A549 (cell line): Measurements from ENCODE around the gene SLC25A41. TPM values are rescaled to one million over a fixed set of nuclear protein-coding genes. Genes with fewer than 3 reads are reported as not detected.

Experiments
- ATAC-seq, 2 experiments: fragments of 200-7000 bp in 1 of 2; fragments of >200 bp in 1 of 2; cut with Nextera tagmentation in 1 of 2; cut with Tn5 transposase in 1 of 2; 3 replicates each; pipeline versions ENCODE4 v1.8.0 to v1.9.1; 2018 to 2020; ENCODE audit warnings: mild to moderate bottlenecking in 1 of 2, moderate library complexity in 1 of 2
- CTCF ChIA-PET: fragments of 300-600 bp; sonication (Branson Sonifier 250); formaldehyde crosslinking; extraction: SDS; loops from one replicate; lab custom pipeline; 2021; ENCODE audit warnings: antibody characterized with exemption, inconsistent platforms; lab: Yijun Ruan, JAX
- POLR2A ChIA-PET: fragments of 350-600 bp; formaldehyde crosslinking; extraction: SDS; loops from one replicate; lab custom pipeline; 2021; ENCODE audit warnings: antibody characterized with exemption, inconsistent platforms; lab: Yijun Ruan, JAX
- DNase-seq, 2 experiments: peaks; one replicate each; pipeline versions ENCODE4 v3.0.0 to v3.0.0-alpha.2; 2011 to 2016; ENCODE audit warnings: low read depth in 1 of 2, low spot score in 1 of 2
- FAIRE-seq: peaks from 2 replicates; lab custom pipeline; 2011; peaks lifted over from hg19 to GRCh38; lab: Jason Lieb, UNC
- H3K27ac ChIP-seq, 2 experiments: fragments of >200 bp; sonication (Bioruptor Twin); formaldehyde crosslinking; 3 replicates each; pipeline ENCODE4 v1.5.1; 2016 to 2017
- H3K4me1 ChIP-seq: fragments of >200 bp; sonication (Bioruptor Twin); formaldehyde crosslinking; 3 replicates; pipeline ENCODE4 v1.6.1; 2016
- H3K4me2 ChIP-seq: fragments of >200 bp; sonication (Bioruptor Twin); formaldehyde crosslinking; 3 replicates; pipeline ENCODE4 v1.6.1; 2016
- H3K4me3 ChIP-seq: fragments of >200 bp; sonication (Bioruptor Twin); formaldehyde crosslinking; 3 replicates; pipeline ENCODE4 v1.5.1; 2016
- H3K9me3 ChIP-seq: fragments of >200 bp; sonication (Bioruptor Twin); formaldehyde crosslinking; 3 replicates; pipeline ENCODE4 v1.6.1; 2016
- CBX8 ChIP-seq: fragments of 200-600 bp; sonication (generic); IDR thresholded peaks from 2 replicates; pipeline ENCODE4 v1.6.1; 2016
- CHD4 ChIP-seq: fragments of 200-600 bp; sonication (generic); IDR thresholded peaks from 2 replicates; pipeline ENCODE4 v1.6.1; 2016; ENCODE audit warnings: antibody characterized with exemption, mild to moderate bottlenecking, borderline replicate concordance
- EHMT2 ChIP-seq: fragments of 200-600 bp; sonication (generic); IDR thresholded peaks from 2 replicates; pipeline ENCODE4 v1.6.1; 2016; ENCODE audit warnings: antibody characterized with exemption, low read depth, mild to moderate bottlenecking, moderate library complexity
- ESRRA ChIP-seq: fragments of 150-350 bp; IDR thresholded peaks from 2 replicates; pipeline ENCODE4 v1.6.1; 2014; ENCODE audit warnings: mild to moderate bottlenecking, low read length, borderline replicate concordance
- FOSB ChIP-seq: fragments of 250-450 bp; sonication (Bioruptor Pico); IDR thresholded peaks from 2 replicates; pipeline ENCODE4 v1.5.0; 2020; ENCODE audit warnings: mild to moderate bottlenecking, moderate library complexity
- FOXS1 ChIP-seq: fragments of 250-450 bp; sonication (Bioruptor Pico); IDR thresholded peaks from 2 replicates; pipeline ENCODE4 v1.5.0; 2020; ENCODE audit warnings: mild to moderate bottlenecking, moderate library complexity
- HDAC2 ChIP-seq: fragments of 200-600 bp; sonication (generic); IDR thresholded peaks from 2 replicates; pipeline ENCODE4 v1.6.1; 2016
- HEYL ChIP-seq: fragments of 250-450 bp; sonication (Bioruptor Pico); IDR thresholded peaks from 2 replicates; pipeline ENCODE4 v1.8.0; 2021; ENCODE audit warnings: mild to moderate bottlenecking, moderate library complexity
- HOXB13 ChIP-seq: fragments of 250-450 bp; sonication (Bioruptor Pico); IDR thresholded peaks from 2 replicates; pipeline ENCODE4 v1.5.0; 2020; ENCODE audit warnings: low read depth, mild to moderate bottlenecking, moderate library complexity
- HOXB5 ChIP-seq: fragments of 250-450 bp; sonication (Bioruptor Pico); IDR thresholded peaks from 2 replicates; pipeline ENCODE4 v1.5.0; 2020; ENCODE audit warnings: mild to moderate bottlenecking, moderate library complexity
- JUN ChIP-seq, 2 experiments: fragments of >200 bp; sonication (Bioruptor Twin); formaldehyde crosslinking; IDR thresholded peaks; 2 replicates in 1 of 2; 3 replicates in 1 of 2; pipeline ENCODE4 v1.6.1; 2016 to 2017
- JUNB ChIP-seq: fragments of >200 bp; sonication (Bioruptor Twin); formaldehyde crosslinking; IDR thresholded peaks from 2 replicates; pipeline ENCODE4 v1.6.1; 2016
- KDM1A ChIP-seq: fragments of 200-600 bp; sonication (generic); IDR thresholded peaks from 2 replicates; pipeline ENCODE4 v1.6.1; 2016; ENCODE audit warnings: low read depth, mild to moderate bottlenecking
- MAFK ChIP-seq: fragments of 450-650 bp; IDR thresholded peaks from 2 replicates; pipeline ENCODE4 v1.6.1; 2014; ENCODE audit not compliant: partially characterized antibody
- MAX ChIP-seq: IDR thresholded peaks from 2 replicates; pipeline ENCODE4 v1.6.1; 2012
- NFE2L2 ChIP-seq: fragments of 150-350 bp; conservative IDR thresholded peaks from 2 replicates; pipeline ENCODE4 v1.6.1; 2014; ENCODE audit warnings: low read length
- NPAS2 ChIP-seq: fragments of 250-450 bp; sonication (Bioruptor Pico); IDR thresholded peaks from 2 replicates; pipeline ENCODE4 v1.8.0; 2022; ENCODE audit warnings: mild to moderate bottlenecking, moderate library complexity, borderline replicate concordance
- PBX3 ChIP-seq: IDR thresholded peaks from 2 replicates; pipeline ENCODE4 v1.6.1; 2012
- PHF8 ChIP-seq: fragments of 200-600 bp; sonication (generic); IDR thresholded peaks from 2 replicates; pipeline ENCODE4 v1.6.1; 2016; ENCODE audit warnings: low read depth, mild to moderate bottlenecking, antibody characterized with exemption, moderate library complexity, borderline replicate concordance
- POLR2AphosphoS2 ChIP-seq: conservative IDR thresholded peaks from 2 replicates; pipeline ENCODE4 v1.6.1; 2012; ENCODE audit warnings: low read length, improper control_type of control experiment, inconsistent platforms
- RFX5 ChIP-seq: fragments of 450-650 bp; IDR thresholded peaks from 2 replicates; pipeline ENCODE4 v1.7.1; 2014; ENCODE audit warnings: antibody characterized with exemption, mild to moderate bottlenecking, moderate library complexity
- SMC3 ChIP-seq: fragments of >200 bp; sonication (Bioruptor Twin); formaldehyde crosslinking; IDR thresholded peaks from 3 replicates; pipeline ENCODE4 v1.6.1; 2018; ENCODE audit warnings: inconsistent platforms
- TFCP2L1 ChIP-seq: fragments of 250-450 bp; sonication (Bioruptor Pico); IDR thresholded peaks from 2 replicates; pipeline ENCODE4 v1.5.0; 2021; ENCODE audit warnings: mild to moderate bottlenecking
- TP53 ChIP-seq: fragments of 250-450 bp; sonication (Bioruptor Pico); IDR thresholded peaks from 2 replicates; pipeline ENCODE4 v1.5.0; 2021; ENCODE audit warnings: mild to moderate bottlenecking, moderate library complexity
- ZNF302 ChIP-seq: fragments of 250-450 bp; sonication (Bioruptor Pico); IDR thresholded peaks from 2 replicates; pipeline ENCODE4 v1.9.0; 2021; ENCODE audit warnings: inconsistent platforms, mild to moderate bottlenecking, moderate library complexity
- WGBS: methylation state at CpG from one replicate; pipeline ENCODE4 v1.1.6; 2017; ENCODE audit errors: missing lambda C conversion rate; 5-methylcytosine and 5-hydroxymethylcytosine counted together
- polyA plus RNA-seq, 4 experiments: library from polyadenylated mRNA; depleted of rRNA in 3 of 4; stranded (reverse); fragments of >200 nt; fragmentation: RNase III in 1 of 4; extraction: RNeasy Plus Mini Kit Qiagen cat#74134 plus additional on column Dnase treatment in 1 of 4; gene quantifications; 2 replicates in 3 of 4; 3 replicates in 1 of 4; pipeline ENCODE4 v1.2.3, GENCODE V29; 2011 to 2017
- TF ChIP-seq, protein P1 (sequence below): fragments of 150-350 bp; IDR thresholded peaks from 2 replicates; pipeline ENCODE4 v1.6.1; 2014; ENCODE audit warnings: low read depth, mild to moderate bottlenecking, low read length
- TF ChIP-seq, protein P2 (sequence below): fragments of 250-450 bp; sonication (Bioruptor Pico); IDR thresholded peaks from 2 replicates; pipeline ENCODE4 v1.5.0; 2021; ENCODE audit warnings: mild to moderate bottlenecking, moderate library complexity, borderline replicate concordance

Gene SLC25A41
- polyA plus RNA-seq, 2 of the 4 experiments (the other 2 are of a cell fraction), result 0.09 to 0.26 TPM

GRCh38 chr19:6384381-6384780 is 49.2 kb downstream of the SLC25A41 start:
- no peaks in the 10 kb centered on the region for H3K9me3 ChIP-seq
- no peak for ATAC-seq
- H3K27ac ChIP-seq, result no peak overlapping the region
- WGBS, result 93% methylated on average over 4 of the region's 4 CpGs
- H3K4me1 ChIP-seq, result no peaks in the 10 kb centered on the region
- no peak overlapping the region for H3K4me3 ChIP-seq
- FAIRE-seq, result no peak
- CTCF ChIA-PET, result no interaction called here
- no peak for TF ChIP-seq EHMT2
- no peak for TF ChIP-seq TP53 (CRISPR knock-in tag)
- TF ChIP-seq HEYL (CRISPR knock-in tag), result no peak
- TF ChIP-seq SMC3, result no peak
- TF ChIP-seq, all 56 proteins: peak for 0
- H3K4me2 ChIP-seq, result no peak overlapping the region
- POLR2A ChIA-PET, result no interaction called here
- no peak for DNase-seq

- H3K4me3 ChIP-seq, result no peak overlapping the region
- CTCF ChIA-PET, result no interaction called here
- H3K4me1 ChIP-seq, result no peaks in the 10 kb centered on the region
- no peak for ATAC-seq
- DNase-seq, result no peak
- POLR2A ChIA-PET, result no interaction called here
- H3K27ac ChIP-seq, result no peak overlapping the region
- H3K9me3 ChIP-seq, result no peaks in the 10 kb centered on the region
- H3K4me2 ChIP-seq, result no peak overlapping the region
- WGBS, result 96% methylated on average over 19 of the region's 19 CpGs
- TF ChIP-seq FOSB, result no peak
- TF ChIP-seq HDAC2, result no peak
- no peak for TF ChIP-seq HOXB5 (CRISPR knock-in tag)
- no peak for TF ChIP-seq ZNF302
- no peak for FAIRE-seq
Measured at GRCh38 chr19:6383188-6383587, 50.4 kb downstream of the SLC25A41 start.

- CTCF ChIA-PET, result interaction anchor here (1.3 kb wide), 1 partner anchor 23 kb away, joined by 3 read pairs; no protein-coding TSS in a partner anchor
- FAIRE-seq (no peak), ATAC-seq (no peak), DNase-seq (no peak)
- H3K27ac ChIP-seq, result no peak overlapping the region
- TF ChIP-seq ESRRA (no peak), TFCP2L1 (CRISPR knock-in tag) (no peak), NFE2L2 (no peak), FOXS1 (CRISPR knock-in tag) (no peak), MAX (no peak), KDM1A (no peak), RFX5 (no peak), HOXB13 (no peak), CBX8 (no peak), HOXB5 (CRISPR knock-in tag) (no peak), JUNB (no peak), NPAS2 (no peak), ZNF302 (no peak), CHD4 (no peak), TP53 (CRISPR knock-in tag) (no peak)
- TF ChIP-seq, protein P1, sequence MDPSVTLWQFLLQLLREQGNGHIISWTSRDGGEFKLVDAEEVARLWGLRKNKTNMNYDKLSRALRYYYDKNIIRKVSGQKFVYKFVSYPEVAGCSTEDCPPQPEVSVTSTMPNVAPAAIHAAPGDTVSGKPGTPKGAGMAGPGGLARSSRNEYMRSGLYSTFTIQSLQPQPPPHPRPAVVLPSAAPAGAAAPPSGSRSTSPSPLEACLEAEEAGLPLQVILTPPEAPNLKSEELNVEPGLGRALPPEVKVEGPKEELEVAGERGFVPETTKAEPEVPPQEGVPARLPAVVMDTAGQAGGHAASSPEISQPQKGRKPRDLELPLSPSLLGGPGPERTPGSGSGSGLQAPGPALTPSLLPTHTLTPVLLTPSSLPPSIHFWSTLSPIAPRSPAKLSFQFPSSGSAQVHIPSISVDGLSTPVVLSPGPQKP, result no peak
- H3K4me2 ChIP-seq, result no peak overlapping the region
- H3K9me3 ChIP-seq, result no peaks in the 10 kb centered on the region
- POLR2A ChIA-PET, result no interaction called here
- no peak overlapping the region for H3K4me3 ChIP-seq
- H3K4me1 ChIP-seq, result no peaks in the 10 kb centered on the region
- 95% methylated on average over 33 of the region's 40 CpGs for WGBS
Measured at GRCh38 chr19:6381030-6381750, 52.4 kb downstream of the SLC25A41 start.

DNA sequence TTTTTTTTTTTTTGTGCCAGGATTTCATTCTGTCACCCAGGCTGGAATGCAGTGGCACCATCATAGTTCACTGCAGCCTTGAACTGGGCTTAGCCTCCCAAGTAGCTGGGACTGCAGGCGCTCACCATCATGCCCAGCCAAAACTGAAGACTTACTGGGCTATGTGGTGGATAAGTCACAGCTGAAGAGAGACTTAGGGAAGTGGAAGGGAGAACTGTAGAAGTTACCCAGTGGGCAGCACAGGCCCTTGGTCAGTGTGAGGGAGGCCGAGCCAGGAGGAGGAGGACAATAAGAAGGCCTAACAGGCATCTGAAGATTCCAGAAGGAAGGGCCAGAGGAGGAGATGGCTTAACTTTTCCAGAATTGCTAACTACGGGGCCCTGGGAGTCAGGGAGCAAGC is 53.8 kb downstream of the SLC25A41 start:
- DNase-seq (no peak), FAIRE-seq (no peak), ATAC-seq (no peak)
- Histone ChIP-seq H3K4me3 (no peak overlapping the region), H3K4me2 (no peak overlapping the region), H3K4me1 (no peaks in the 10 kb centered on the region), H3K9me3 (no peaks in the 10 kb centered on the region), H3K27ac (no peak overlapping the region)
- ChIA-PET POLR2A (no interaction called here), CTCF (interaction anchor here (0.5 to 1.4 kb wide), 2 partner anchors 19 to 32 kb away, joined by 4 read pairs; no protein-coding TSS in a partner anchor)
- WGBS, result 97% methylated on average over 3 of the region's 3 CpGs
- TF ChIP-seq PBX3 (no peak), PHF8 (no peak), JUN (IDR thresholded peaks at IDR 0.05) (no peak), CBX8 (no peak), NFE2L2 (no peak), ESRRA (no peak), POLR2AphosphoS2 (no peak), MAFK (no peak)
- TF ChIP-seq, protein P2, sequence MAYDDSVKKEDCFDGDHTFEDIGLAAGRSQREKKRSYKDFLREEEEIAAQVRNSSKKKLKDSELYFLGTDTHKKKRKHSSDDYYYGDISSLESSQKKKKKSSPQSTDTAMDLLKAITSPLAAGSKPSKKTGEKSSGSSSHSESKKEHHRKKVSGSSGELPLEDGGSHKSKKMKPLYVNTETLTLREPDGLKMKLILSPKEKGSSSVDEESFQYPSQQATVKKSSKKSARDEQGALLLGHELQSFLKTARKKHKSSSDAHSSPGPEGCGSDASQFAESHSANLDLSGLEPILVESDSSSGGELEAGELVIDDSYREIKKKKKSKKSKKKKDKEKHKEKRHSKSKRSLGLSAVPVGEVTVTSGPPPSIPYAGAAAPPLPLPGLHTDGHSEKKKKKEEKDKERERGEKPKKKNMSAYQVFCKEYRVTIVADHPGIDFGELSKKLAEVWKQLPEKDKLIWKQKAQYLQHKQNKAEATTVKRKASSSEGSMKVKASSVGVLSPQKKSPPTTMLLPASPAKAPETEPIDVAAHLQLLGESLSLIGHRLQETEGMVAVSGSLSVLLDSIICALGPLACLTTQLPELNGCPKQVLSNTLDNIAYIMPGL (CRISPR knock-in tag), result no peak
